GM18508 (cell line): ENCODE measurements around the gene GNB1.
"Not testable (repeated sequence)": the region's sequence is repeated elsewhere in the genome, so short reads cannot be mapped to it uniquely, and the experiment has no call there.

Experiments used
- ATAC-seq: cut with Tn5 transposase; IDR thresholded peaks from one replicate; pipeline ENCODE4 v1.9.1; 2021; ENCODE audit warnings: moderate number of reproducible peaks; ENCODE audit not compliant: insufficient read depth, unreplicated experiment

Gene GNB1

DNA sequence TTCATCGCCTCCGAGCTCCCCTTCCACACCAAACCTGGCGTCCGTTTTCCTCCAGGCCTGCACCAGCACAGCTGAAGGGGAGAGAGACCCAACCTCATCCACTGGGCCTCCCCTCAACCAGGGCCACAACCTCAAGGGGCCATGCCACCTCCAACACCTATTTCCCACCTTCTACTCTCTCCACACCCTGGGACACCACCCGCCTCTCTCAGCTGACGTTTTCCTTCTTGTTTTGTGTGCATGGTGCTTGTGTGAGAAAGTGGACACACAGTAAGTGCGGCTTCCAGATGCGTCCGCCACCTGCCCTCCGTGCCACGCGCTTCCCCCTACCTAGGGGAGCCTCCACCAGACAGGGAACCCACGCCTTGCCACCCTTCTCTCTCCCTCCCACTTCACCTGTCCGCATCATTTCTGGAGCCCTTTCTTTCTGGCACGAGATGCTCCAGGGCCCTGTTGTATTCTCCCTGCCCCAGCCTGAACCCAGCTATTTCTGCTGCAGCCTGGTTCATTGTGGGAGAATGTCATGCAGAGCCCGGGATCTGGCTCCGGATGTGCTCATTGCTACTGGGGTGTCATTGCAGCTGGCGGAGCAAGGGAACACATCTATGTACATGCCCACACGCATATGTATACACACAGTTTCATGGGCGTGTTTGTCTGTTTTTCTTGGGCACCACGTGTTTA lies 1.3 kb upstream of the GNB1 start:
- no peak for ATAC-seq

DNA sequence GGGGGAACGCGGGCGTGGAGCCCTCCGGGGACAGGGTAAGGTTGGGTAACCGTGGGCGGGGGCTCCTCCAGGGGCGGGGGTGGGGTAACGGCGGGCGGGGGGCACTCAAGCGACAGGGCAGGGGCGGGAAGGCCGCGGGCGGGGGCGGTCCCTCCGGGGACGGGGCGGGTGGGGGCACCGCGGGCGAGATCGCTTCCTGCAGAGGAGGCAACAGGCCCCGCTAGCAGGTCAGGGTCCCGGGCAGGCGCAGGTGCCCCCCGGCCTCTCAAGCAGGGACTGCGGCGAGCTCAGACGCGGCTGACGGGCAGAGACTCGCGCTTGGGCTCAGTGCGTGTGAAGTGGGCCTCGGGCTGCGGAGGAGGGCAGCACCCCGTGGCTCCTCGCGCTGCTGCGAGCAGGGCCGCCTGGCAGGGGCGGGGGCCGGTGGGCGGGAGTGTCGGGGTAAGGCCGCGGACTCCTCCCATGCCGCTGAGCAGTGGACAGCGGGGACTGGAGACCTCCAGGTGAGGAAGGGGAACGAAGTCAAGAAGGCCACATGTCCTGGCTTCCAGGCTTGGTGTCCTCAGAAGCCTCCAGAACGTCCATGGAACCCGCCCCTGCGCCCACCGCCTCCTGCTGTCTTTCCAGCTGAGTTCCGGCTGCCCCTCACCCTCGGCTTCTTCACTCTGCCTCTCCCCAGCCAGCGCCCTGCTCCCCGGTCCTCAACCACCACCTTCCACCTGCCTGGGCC lies 627 bp upstream of the GNB1 start:
- ATAC-seq, result no peak

DNA sequence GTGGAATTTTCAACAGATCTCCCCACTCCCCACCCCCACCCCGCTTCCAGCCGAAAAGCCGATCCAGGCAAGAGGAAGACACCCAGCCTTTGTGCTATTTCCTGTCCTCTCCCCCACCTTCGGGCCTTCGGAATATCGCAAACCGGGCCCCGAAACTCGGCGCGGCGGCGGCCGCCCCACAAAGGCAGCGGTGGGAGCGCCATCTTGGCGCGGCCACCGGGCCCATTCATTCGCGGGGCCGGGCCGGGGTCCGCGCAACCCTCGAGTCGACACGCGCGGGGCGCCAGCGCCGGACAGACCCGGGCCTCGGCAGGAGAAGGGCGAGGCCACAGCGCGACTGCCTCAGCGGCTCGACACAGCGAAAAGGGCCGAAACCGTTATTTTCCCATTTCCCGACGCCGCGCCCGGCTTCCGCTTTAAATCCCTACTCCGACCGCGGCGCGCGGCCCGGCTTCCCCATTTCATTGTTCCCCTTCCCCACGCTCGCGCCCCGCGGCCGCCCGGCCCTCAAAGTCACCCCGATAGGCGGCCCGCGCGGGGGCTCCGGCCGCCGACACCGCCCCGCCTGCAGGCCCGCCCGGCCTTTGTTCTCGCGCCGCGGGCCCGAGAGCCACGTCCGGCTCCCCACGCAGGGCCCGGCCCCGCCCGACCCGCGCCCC lies 911 bp downstream of the GNB1 start:
- ATAC-seq, result no peak

DNA sequence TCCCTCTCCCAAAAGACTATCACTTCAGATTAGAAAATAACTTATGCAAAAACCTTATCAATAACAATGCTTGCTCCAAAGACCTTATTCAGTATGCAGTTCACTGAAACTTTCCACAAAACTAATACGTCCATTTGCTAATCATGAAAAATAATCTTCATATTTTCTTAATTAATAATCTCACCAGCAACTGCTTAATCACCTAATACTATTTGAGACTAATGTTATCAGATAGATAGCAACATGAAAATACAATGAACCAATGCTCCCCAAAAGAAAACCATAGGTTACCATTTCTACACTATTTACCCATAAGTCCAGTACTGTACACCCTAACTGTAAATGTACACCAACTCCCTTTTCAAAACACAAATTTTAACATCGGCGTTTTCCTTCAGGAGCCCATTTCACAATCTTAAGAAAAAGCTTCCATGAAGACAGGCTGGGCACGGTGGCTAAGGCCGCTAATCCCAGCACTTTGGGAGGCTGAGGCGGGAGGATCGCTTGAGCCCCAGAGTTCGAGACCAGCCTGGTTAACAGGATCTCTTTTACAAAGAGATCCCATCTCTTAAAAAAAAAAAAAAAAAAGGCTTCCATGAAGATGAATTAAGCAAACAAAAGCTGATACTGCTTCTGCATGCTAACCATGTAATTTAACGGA lies 1.7 kb downstream of the GNB1 start:
- ATAC-seq, result no peak

DNA sequence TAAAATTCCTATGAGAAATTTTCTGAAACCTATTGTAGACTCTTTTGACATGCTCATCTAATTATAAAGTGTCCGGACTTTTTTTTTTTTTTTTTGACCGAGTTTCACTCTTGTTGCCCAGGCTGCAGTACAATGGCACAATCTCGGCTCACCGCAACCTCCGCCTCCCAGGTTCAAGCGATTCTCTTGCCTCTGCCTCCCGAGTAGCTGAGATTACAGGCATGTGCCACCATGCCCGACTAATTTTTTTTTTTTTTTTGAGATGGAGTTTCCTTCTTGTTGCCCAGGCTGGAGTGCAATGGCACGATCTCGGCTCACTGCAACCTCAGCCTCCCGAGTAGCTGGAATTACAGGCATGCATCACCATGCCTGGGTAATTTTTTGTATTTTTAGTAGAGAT lies 7.0 kb downstream of the GNB1 start:
- ATAC-seq, result not testable (repeated sequence)

DNA sequence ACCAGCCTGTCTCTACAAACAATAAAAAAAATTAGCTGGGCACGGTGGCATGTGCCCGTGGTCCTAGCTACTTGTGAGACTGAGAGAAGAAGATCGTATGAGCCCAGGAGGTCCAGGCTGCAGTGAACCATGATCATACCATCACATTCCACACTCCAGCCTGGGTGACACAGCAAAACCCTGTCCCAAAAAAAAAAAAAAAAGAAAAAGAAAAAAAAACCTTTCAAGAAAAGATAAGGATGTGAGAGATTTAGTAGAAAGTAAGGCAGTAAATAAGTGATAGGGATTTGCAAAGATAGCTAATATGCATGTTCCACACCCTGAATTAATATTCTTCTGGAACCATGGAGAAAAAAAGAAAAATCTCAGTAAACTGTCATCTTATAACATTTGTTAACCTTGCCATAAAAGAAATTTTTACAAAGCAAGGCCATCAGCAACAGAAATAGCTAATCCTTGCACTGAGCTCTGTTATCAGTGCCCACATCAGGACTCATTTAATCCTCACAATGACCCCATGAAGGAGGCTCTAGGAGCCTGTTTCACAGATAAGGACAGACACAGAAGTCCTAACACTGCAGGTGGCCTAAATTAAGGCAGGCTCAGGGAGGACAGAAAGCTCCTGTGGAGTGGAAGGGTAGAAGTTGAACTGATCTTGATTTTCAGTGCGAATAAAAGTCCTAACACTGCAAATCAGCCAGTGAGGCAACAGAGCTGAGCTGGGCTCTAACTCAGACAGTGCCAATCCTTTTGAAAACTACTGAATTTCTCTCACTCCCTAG lies 7.6 kb downstream of the GNB1 start:
- no peak for ATAC-seq

DNA sequence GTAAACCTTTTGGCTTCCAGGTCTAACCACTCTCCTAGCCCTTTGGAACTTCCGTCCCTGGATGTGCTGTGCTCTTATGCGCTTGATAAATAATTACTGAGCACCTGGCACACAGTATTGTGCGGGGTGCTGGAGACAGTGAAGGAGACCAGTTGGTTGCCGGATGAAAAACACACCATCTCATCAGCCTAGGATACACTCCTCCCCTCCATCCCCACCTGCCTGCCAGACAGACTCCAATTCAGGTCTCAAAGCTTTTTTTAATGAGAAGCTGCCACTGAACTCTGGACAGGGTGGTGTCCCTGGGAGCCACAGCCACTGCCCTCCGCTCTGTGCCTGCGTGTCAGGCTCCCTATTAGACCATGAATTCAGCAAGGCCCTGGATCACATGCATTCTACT lies 9.2 kb downstream of the GNB1 start:
- no peak for ATAC-seq

DNA sequence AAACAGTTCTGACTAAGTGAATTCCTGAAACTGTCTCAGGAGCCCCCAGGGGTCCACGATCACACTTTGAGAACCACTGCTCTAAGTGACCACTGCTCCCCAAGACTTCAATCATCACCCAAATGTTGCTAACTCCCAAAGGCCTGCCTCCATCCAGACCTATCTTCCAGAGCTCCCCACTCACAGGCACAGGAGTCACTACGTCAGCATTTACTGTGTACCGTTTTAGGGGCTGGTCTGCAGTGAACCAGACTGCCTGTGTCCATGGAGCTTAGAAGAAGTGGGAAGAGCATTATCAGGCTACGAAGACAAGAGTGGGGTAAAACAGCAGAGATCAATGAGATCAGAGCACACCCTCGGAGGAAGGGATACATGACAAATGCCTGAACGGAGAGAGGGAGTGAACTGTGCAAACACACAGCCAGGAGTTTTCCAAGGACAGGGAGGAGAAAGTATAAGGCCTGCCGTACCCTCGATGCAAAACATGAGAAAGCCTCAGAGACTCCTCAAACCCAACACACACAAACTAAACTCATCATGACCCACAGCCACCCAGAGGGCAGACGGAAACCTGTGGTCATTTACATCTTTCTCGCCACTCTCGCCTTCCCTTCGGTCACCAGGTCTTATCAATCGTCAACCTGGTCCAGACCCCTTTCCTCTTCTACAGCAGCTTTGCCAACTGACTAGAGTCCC lies 10.1 kb downstream of the GNB1 start:
- ATAC-seq, result no peak

DNA sequence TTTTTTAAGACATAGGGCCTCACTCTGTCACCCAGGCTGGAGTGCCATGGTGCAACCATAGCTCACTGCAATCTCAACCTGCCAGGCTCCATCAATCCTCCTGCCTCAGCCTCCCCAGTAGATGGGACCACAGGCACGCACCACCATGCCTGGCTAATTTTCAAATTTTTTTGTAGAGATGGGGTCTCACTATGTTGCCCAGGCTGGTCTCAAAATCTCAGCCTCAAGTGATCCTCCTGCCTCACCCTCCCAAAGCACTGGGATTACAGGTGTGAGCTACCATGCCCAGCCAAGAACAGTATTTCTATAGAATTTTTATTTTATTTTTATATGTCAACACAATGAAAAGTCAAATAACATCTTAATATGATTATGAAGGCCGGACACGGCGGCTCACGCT lies 10.9 kb downstream of the GNB1 start:
- no peak for ATAC-seq

DNA sequence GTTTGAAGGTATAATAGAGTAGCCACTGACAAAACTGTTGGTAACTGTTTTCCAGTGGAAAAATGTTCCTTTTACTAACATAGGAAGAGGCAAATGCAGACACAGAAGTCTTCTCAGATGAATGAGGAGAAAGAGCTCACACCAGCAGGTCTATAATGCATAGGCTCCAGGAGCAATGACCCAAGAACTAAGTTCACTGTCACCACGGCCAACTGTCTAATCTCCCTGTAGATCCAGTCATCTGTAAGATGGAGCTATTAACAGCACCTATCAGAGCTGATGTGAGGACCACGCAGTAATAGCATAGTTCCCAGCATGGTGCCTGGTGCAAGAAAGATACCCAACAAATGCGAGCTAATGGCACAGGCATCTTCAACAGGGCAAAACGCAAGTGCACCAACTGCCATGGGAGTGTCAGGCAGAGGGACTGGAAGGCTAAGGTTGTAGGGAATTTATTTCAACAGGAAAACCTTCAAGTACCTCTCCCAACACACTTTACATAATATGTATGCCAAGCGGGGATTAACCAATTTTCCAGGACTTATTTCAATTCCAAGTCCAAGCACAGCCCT lies 12.9 kb downstream of the GNB1 start:
- no peak for ATAC-seq

DNA sequence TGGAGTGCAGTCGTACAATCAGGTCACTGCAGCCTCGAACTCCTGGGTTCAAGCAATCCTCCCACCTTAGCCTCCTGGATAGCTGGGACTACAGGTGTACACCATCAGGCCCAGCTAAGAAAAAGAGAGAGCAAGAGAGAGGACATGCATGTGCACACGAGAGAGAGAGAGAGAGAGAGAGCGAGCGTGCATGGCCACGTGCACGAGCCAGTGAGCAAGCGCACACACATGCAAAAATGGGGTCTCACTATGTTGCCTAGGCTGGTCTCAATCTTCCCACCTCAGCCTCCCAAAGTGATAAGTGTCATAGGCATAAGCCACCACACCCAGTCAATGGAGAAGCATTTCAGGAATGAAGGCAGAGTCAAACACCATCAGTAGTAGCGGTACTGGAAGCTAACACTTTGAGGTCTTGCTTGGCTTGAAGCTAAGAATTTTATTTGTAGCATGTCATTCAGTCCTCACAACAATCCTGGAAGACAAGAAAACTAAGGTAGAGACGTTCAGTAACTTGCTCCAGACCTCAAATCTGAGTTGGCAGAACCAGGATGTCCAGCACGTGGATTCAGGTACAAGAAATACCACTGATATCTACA lies 14.5 kb downstream of the GNB1 start:
- ATAC-seq, result no peak

DNA sequence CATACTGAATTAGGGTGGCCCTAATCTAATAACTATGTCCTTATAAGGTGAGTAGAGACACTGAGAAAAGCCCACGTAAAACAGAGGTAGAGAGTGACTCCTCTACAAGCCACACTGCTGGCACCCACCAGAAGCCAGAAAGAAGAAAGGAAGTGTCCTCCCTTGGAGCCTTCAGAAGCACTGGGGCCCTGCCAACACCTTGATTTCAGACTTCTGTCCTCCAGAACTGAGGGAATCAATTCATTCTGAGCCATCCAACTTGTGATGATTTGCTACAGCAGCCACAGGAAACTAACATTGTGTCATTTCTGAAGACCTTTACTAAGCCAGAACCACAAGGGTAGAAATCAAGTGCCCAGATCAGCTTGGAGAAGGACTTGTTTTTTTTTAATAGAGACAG lies 15.0 kb downstream of the GNB1 start:
- ATAC-seq, result no peak

DNA sequence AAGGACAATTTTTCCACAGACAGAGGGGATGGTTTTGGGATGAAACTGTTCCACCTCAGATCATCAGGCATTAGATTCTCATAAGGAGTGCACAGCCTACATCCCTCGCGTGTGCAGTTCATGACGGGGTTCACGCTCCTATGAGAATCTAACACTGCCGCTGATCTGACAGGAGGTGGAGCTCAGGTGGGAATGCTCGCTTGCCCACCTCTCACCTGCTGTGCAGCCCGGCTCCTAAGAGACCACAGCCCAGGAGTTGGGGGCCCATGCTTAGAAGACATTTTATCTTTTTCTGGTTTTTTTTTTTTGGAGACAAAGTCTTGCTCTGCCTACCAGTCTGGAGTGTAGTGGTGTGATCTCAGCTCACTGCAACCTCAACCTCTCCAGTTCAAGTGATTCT lies 16.0 kb downstream of the GNB1 start:
- no peak for ATAC-seq

DNA sequence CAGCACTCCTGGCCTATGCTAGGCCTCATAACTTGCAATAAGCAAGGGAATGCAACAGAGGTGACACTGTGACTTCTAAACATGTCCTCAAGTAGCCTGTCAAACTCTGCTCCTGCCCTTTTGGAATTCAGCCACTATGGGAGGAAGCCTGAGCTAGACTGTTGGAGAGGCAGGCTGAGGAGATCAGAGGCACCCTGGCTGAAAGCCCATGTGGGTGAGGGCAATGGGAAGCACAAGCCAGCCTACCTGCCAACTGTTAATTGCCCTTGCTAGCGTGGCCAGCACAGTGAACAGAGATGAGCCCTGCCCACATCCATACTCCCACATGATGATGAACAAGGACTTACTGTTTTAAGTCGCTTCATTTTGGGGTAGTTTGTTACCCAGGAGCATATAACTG lies 17.7 kb downstream of the GNB1 start:
- no peak for ATAC-seq

DNA sequence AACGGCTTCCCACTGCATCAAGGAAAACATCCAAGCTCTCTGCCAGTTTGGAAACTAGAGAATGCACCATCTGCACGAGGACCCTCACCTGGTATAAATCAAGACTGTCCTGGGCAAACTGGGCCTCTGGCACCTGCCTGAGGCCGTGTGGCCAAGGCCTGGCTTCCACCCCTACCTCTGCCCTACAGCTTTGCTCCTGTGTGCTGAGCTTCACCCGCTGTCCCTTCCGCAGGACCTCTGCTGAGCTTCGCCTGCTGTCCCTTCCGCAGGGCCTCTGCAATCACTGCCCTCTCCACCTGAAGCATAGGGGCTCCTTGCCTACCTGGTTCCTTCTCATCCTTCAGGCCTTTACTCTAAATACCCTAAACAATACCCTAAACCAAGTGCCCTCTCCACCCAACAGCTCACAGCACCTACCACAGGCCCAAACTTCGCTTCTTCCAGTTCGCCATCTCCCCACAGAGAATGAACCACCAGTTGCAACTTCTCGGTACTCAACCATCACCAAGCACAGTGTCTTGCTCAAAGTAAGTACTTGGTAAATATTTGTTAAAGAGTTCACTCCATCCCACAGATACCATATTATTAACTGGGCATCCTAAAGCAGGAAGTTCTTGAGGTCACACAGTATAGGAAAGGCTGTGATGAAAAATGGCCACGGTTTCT lies 18.4 kb downstream of the GNB1 start:
- ATAC-seq, result no peak

DNA sequence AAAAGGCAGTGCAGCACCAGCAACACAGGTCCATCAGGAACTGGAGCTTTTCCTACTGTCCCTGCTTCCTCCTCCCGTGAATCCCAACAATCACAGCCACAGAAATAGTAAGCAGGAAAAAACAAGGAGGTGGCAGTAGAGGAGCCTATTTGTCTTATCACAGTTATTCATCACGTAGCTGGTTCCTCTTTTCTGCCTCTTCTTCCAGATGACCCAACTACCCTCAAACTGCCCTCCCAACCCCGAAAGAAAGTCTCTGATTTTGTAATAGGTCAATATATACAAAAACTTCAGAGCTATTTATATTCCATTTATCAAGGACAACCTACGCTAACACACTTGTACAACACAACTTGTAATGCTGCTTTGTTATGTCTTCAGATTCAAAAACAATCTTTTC lies 21.4 kb downstream of the GNB1 start:
- ATAC-seq, result no peak

DNA sequence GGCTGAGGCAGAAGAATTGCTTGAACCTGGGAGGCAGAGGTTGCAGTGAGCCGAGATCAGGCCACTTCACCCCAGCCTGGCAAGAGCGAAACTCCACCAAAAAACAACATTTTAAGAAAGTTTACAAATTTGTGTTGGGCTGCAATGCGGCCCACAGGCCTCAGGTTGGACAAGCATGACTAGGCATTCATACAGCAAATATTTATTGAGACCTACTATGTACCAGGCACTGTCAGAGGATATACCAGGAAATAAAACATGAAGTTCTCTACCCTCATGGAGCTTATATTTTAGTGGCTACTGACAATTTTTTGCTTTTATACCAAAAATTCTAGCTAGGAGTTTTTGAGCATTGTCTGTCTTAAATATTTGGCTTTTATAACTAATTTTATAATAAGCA lies 23.7 kb downstream of the GNB1 start:
- ATAC-seq, result no peak

DNA sequence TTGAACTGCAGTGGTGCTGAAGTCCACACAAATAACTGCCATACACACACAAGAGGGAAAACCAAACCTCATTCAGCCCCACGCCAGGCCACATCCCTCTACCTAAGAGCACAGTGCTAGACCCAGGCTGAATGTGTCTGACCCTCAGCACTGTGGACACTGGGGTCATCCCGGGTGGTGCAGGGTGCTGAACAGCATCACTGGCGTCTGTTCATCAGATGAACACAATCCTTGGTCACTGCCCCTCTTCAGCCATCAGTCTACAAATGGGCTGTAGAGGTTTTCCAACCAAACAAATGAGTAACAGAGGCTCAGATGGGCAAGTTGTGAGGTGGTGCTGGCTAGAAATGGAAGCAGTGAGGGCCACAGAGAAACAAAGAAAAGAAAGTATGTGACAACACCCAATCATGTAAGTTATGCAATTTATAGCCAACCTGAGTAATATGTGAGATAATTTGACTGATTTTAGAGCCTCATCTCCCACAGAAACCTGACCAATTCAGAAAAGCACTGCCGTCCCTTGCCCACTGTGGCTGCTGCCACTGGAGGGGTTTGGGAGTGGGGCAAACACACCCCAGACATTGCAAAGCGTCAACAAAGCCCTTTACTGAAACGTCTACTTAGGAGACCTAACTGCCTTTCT lies 27.9 kb downstream of the GNB1 start:
- ATAC-seq, result no peak
